GM23248 (cell line): ENCODE measurements around the gene NOTCH1. TPM values are rescaled to one million over a fixed set of nuclear protein-coding genes. Genes with fewer than 3 reads are reported as not detected.

ENCODE experiments used
- DNase-seq: peaks from one replicate; pipeline ENCODE4 v3.0.0-alpha.2; 2015
- H2AFZ ChIP-seq: fragments of 200-600 bp; sonication (generic); 2 replicates; pipeline ENCODE4 v1.6.1; 2016; ENCODE audit warnings: antibody characterized with exemption
- H3F3A ChIP-seq: fragments of 200-600 bp; sonication (generic); 2 replicates; pipeline ENCODE4 v1.6.1; 2016; ENCODE audit warnings: mild to moderate bottlenecking, antibody characterized with exemption, mixed run types; ENCODE audit not compliant: insufficient read depth
- H3K27ac ChIP-seq: fragments of 200-600 bp; sonication (generic); 2 replicates; pipeline ENCODE4 v1.5.1; 2016; ENCODE audit warnings: mild to moderate bottlenecking
- H3K27me3 ChIP-seq: fragments of 200-600 bp; sonication (generic); replicated peaks from 2 replicates; pipeline ENCODE4 v1.6.1; 2016; ENCODE audit warnings: mild to moderate bottlenecking; ENCODE audit not compliant: insufficient read depth
- H3K36me3 ChIP-seq: fragments of 200-600 bp; sonication (generic); 2 replicates; pipeline ENCODE4 v1.6.1; 2016; ENCODE audit warnings: low read depth, mild to moderate bottlenecking
- H3K4me1 ChIP-seq: fragments of 200-600 bp; sonication (generic); 2 replicates; pipeline ENCODE4 v1.6.1; 2016; ENCODE audit warnings: mild to moderate bottlenecking; ENCODE audit not compliant: insufficient read depth
- H3K4me2 ChIP-seq: fragments of 200-600 bp; sonication (generic); one replicate; pipeline ENCODE4 v1.6.1; 2016; ENCODE audit warnings: mild to moderate bottlenecking; ENCODE audit not compliant: unreplicated experiment
- H3K4me3 ChIP-seq: fragments of 200-600 bp; sonication (generic); 2 replicates; pipeline ENCODE4 v1.5.1; 2016; ENCODE audit warnings: mild to moderate bottlenecking
- H3K79me2 ChIP-seq: fragments of 200-600 bp; sonication (generic); 2 replicates; pipeline ENCODE4 v1.6.1; 2016; ENCODE audit warnings: mild to moderate bottlenecking; ENCODE audit not compliant: insufficient read depth
- H3K9ac ChIP-seq: fragments of 200-600 bp; sonication (generic); 2 replicates; pipeline ENCODE4 v1.6.1; 2016; ENCODE audit warnings: mild to moderate bottlenecking
- H3K9me2 ChIP-seq: fragments of 200-600 bp; sonication (generic); 2 replicates; pipeline ENCODE4 v1.6.1; 2016; ENCODE audit warnings: mixed run types, mild to moderate bottlenecking, moderate library complexity; ENCODE audit not compliant: insufficient read depth
- H3K9me3 ChIP-seq: fragments of 200-600 bp; sonication (generic); one replicate; pipeline ENCODE4 v1.6.1; 2017; ENCODE audit warnings: low read depth
- H4K20me1 ChIP-seq: fragments of 200-600 bp; sonication (generic); 2 replicates; pipeline ENCODE4 v1.6.0; 2016; ENCODE audit not compliant: insufficient read depth
- EZH2 ChIP-seq: fragments of 200-600 bp; sonication (generic); IDR thresholded peaks from 2 replicates; pipeline ENCODE4 v1.6.1; 2018; ENCODE audit warnings: antibody characterized with exemption, mild to moderate bottlenecking; ENCODE audit not compliant: insufficient read depth, poor library complexity, severe bottlenecking
- EZH2phosphoT487 ChIP-seq: fragments of 200-600 bp; sonication (generic); IDR thresholded peaks from 2 replicates; pipeline ENCODE4 v1.6.1; 2018; ENCODE audit warnings: antibody characterized with exemption, moderate library complexity, mild to moderate bottlenecking, low read depth; ENCODE audit not compliant: insufficient read depth
- WGBS, 2 experiments: methylation state at CpG; one replicate each; pipeline ENCODE4 v1.1.6; 2015 to 2017; ENCODE audit warnings: low lambda C conversion rate in 2 of 2, low coverage in 1 of 2; ENCODE audit errors: missing lambda C conversion rate in 2 of 2; 5-methylcytosine and 5-hydroxymethylcytosine counted together
- in situ Hi-C: fragments of 300-500 bp; cut with MboI; formaldehyde crosslinking; loops from 2 replicates; pipeline ENCODE4 v1.15.0; 2020
- polyA plus RNA-seq: library from polyadenylated mRNA; unstranded; fragments of >200 nt; fragmentation: Nextera tagmentation; extraction: Ambion mirVana; gene quantifications from 2 replicates; pipeline ENCODE4 v1.2.1, GENCODE V29; 2016
- total RNA-seq: library from RNA; depleted of rRNA; stranded (reverse); fragments of >200 nt; shearing (Covaris generic); gene quantifications from 2 replicates; pipeline ENCODE4 v1.2.3, GENCODE V29; 2014

NOTCH1 gene
- total and polyA plus RNA-seq, 2 experiments from 2014 or later, result 1.5 to 5.7 TPM

- H3K36me3 ChIP-seq, result no peaks in the 10 kb centered on the region
- no peaks in the 10 kb centered on the region for H3K27me3 ChIP-seq
- no peaks in the 10 kb centered on the region for H3K4me1 ChIP-seq
- H3K4me2 ChIP-seq, result no peak overlapping the region
- H3K9me3 ChIP-seq, result no peaks in the 10 kb centered on the region
- H3K4me3 ChIP-seq, result no peak overlapping the region
- no peak for DNase-seq
- H3F3A ChIP-seq, result no peaks in the 10 kb centered on the region
- no peaks in the 10 kb centered on the region for H3K79me2 ChIP-seq
- H2AFZ ChIP-seq, result no peak overlapping the region
- no peaks in the 10 kb centered on the region for H4K20me1 ChIP-seq
- H3K9me2 ChIP-seq, result no peaks in the 10 kb centered on the region
- in situ Hi-C loops, result no loop called here
- no peak overlapping the region for H3K9ac ChIP-seq
- WGBS, 2 experiments, result 80 to 85% methylated on average over 10 of the region's 10 CpGs
- no peak for TF ChIP-seq EZH2phosphoT487
- TF ChIP-seq EZH2, result no peak
- no peak overlapping the region for H3K27ac ChIP-seq
Measured at GRCh38 chr9:136521537-136521936, 24.3 kb downstream of the NOTCH1 start.

GRCh38 chr9:136520053-136520540 lies 25.8 kb downstream of the NOTCH1 start:
- H3K36me3 ChIP-seq, result no peaks in the 10 kb centered on the region
- H3K4me3 ChIP-seq, result no peak overlapping the region
- 96 to 99% methylated on average over 12 to 20 of the region's 20 CpGs for WGBS, 2 experiments
- H3K27ac ChIP-seq, result no peak overlapping the region
- no peaks in the 10 kb centered on the region for H3K79me2 ChIP-seq
- H3K4me2 ChIP-seq, result no peak overlapping the region
- no peaks in the 10 kb centered on the region for H3F3A ChIP-seq
- H3K4me1 ChIP-seq, result no peaks in the 10 kb centered on the region
- no peak for DNase-seq
- no peaks in the 10 kb centered on the region for H4K20me1 ChIP-seq
- H3K9ac ChIP-seq, result no peak overlapping the region
- H2AFZ ChIP-seq, result no peak overlapping the region
- H3K9me2 ChIP-seq, result no peaks in the 10 kb centered on the region
- in situ Hi-C loops, result no loop called here
- H3K9me3 ChIP-seq, result no peaks in the 10 kb centered on the region
- H3K27me3 ChIP-seq, result no peaks in the 10 kb centered on the region
- TF ChIP-seq EZH2 (no peak), EZH2phosphoT487 (no peak)

GRCh38 chr9:136519263-136520052 lies 26.4 kb downstream of the NOTCH1 start:
- no peak for DNase-seq
- Histone ChIP-seq H3K36me3 (no peaks in the 10 kb centered on the region), H4K20me1 (no peaks in the 10 kb centered on the region), H3K4me3 (no peak overlapping the region), H3F3A (no peaks in the 10 kb centered on the region), H3K27ac (no peak overlapping the region), H3K9me2 (no peaks in the 10 kb centered on the region), H3K27me3 (no peaks in the 10 kb centered on the region), H2AFZ (no peak overlapping the region), H3K79me2 (no peaks in the 10 kb centered on the region), H3K9ac (no peak overlapping the region), H3K9me3 (no peaks in the 10 kb centered on the region), H3K4me1 (no peaks in the 10 kb centered on the region), H3K4me2 (no peak overlapping the region)
- WGBS, 2 experiments, result 94% methylated on average over 28 to 31 of the region's 32 CpGs
- TF ChIP-seq EZH2phosphoT487 (no peak), EZH2 (no peak)
- in situ Hi-C loops, result no loop called here

- 95 to 98% methylated on average over 15 to 18 of the region's 18 CpGs for WGBS, 2 experiments
- Histone ChIP-seq H3K4me2 (no peak overlapping the region), H3K27ac (no peak overlapping the region), H3K4me3 (no peak overlapping the region), H3K9me3 (no peaks in the 10 kb centered on the region), H3K9ac (no peak overlapping the region), H3F3A (no peaks in the 10 kb centered on the region), H4K20me1 (no peaks in the 10 kb centered on the region), H3K79me2 (no peaks in the 10 kb centered on the region), H2AFZ (no peak overlapping the region), H3K4me1 (no peaks in the 10 kb centered on the region), H3K36me3 (no peaks in the 10 kb centered on the region), H3K27me3 (no peaks in the 10 kb centered on the region), H3K9me2 (no peaks in the 10 kb centered on the region)
- TF ChIP-seq EZH2 (no peak), EZH2phosphoT487 (no peak)
- in situ Hi-C loops, result no loop called here
- no peak for DNase-seq
Measured at GRCh38 chr9:136518623-136519022, 27.2 kb downstream of the NOTCH1 start.
